KMS-11 (cell line): ENCODE results near the gene VAT1L.

ENCODE experiments used
- H2AFZ ChIP-seq: fragments of 200-600 bp; sonication (generic); 2 replicates; pipeline ENCODE4 v1.6.1; 2016; ENCODE audit warnings: antibody characterized with exemption, mixed run types, low read depth
- H3K27ac ChIP-seq: fragments of 200-600 bp; sonication (generic); 2 replicates; pipeline ENCODE4 v1.6.1; 2016; ENCODE audit warnings: mild to moderate bottlenecking, mixed run types
- H3K27me3 ChIP-seq: fragments of 200-600 bp; sonication (generic); 2 replicates; pipeline ENCODE4 v1.6.1; 2017; ENCODE audit warnings: mild to moderate bottlenecking, low read depth, mixed run types, moderate library complexity; ENCODE audit not compliant: insufficient read depth
- H3K36me3 ChIP-seq: fragments of 200-600 bp; sonication (generic); 2 replicates; pipeline ENCODE4 v1.6.1; 2017; ENCODE audit warnings: mild to moderate bottlenecking, mixed run types; ENCODE audit not compliant: insufficient read depth
- H3K4me1 ChIP-seq: fragments of 200-600 bp; sonication (generic); 2 replicates; pipeline ENCODE4 v1.6.1; 2016; ENCODE audit warnings: mild to moderate bottlenecking, low read depth, mixed run types; ENCODE audit not compliant: poor library complexity, severe bottlenecking
- H3K4me2 ChIP-seq: fragments of 200-600 bp; sonication (generic); 2 replicates; pipeline ENCODE4 v1.7.0; 2016; ENCODE audit warnings: mild to moderate bottlenecking, mixed run types
- H3K4me3 ChIP-seq: fragments of 200-600 bp; sonication (generic); IDR thresholded peaks from 2 replicates; pipeline ENCODE4 v1.6.1; 2017; ENCODE audit warnings: low read depth, low read length, mixed read lengths; ENCODE audit not compliant: insufficient read depth
- H3K79me2 ChIP-seq: fragments of 200-600 bp; sonication (generic); 2 replicates; pipeline ENCODE4 v1.6.1; 2016; ENCODE audit warnings: low read depth, mixed run types; ENCODE audit not compliant: insufficient read depth
- H3K9ac ChIP-seq: fragments of 200-600 bp; sonication (generic); 2 replicates; pipeline ENCODE4 v1.6.1; 2016; ENCODE audit warnings: mild to moderate bottlenecking, mixed run types
- H4K20me1 ChIP-seq: fragments of 200-600 bp; sonication (generic); 2 replicates; pipeline ENCODE4 v1.6.1; 2016; ENCODE audit warnings: mild to moderate bottlenecking, mixed run types; ENCODE audit not compliant: insufficient read depth
- TF ChIP-seq, protein P1 (sequence below): fragments of 200-600 bp; sonication (generic); conservative IDR thresholded peaks from 2 replicates; pipeline ENCODE4 v1.6.1; 2017; ENCODE audit warnings: low read depth, mild to moderate bottlenecking, antibody characterized with exemption, low read length, moderate library complexity, mixed read lengths

The VAT1L gene

GRCh38 chr16:77961814-77962213, 173.4 kb downstream of the VAT1L start:
- Histone ChIP-seq H2AFZ (no peak overlapping the region), H3K36me3 (no peaks in the 10 kb centered on the region), H3K27me3 (no peaks in the 10 kb centered on the region), H4K20me1 (no peaks in the 10 kb centered on the region), H3K4me3 (no peak overlapping the region), H3K27ac (no peak overlapping the region), H3K79me2 (no peaks in the 10 kb centered on the region), H3K4me1 (no peaks in the 10 kb centered on the region), H3K9ac (no peak overlapping the region), H3K4me2 (no peak overlapping the region)
- TF ChIP-seq, protein P1, sequence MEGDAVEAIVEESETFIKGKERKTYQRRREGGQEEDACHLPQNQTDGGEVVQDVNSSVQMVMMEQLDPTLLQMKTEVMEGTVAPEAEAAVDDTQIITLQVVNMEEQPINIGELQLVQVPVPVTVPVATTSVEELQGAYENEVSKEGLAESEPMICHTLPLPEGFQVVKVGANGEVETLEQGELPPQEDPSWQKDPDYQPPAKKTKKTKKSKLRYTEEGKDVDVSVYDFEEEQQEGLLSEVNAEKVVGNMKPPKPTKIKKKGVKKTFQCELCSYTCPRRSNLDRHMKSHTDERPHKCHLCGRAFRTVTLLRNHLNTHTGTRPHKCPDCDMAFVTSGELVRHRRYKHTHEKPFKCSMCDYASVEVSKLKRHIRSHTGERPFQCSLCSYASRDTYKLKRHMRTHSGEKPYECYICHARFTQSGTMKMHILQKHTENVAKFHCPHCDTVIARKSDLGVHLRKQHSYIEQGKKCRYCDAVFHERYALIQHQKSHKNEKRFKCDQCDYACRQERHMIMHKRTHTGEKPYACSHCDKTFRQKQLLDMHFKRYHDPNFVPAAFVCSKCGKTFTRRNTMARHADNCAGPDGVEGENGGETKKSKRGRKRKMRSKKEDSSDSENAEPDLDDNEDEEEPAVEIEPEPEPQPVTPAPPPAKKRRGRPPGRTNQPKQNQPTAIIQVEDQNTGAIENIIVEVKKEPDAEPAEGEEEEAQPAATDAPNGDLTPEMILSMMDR, result no peak

GRCh38 chr16:77962689-77963088, 174.3 kb downstream of the VAT1L start:
- TF ChIP-seq, protein P1, result no peak
- no peak overlapping the region for H3K9ac ChIP-seq

DNA sequence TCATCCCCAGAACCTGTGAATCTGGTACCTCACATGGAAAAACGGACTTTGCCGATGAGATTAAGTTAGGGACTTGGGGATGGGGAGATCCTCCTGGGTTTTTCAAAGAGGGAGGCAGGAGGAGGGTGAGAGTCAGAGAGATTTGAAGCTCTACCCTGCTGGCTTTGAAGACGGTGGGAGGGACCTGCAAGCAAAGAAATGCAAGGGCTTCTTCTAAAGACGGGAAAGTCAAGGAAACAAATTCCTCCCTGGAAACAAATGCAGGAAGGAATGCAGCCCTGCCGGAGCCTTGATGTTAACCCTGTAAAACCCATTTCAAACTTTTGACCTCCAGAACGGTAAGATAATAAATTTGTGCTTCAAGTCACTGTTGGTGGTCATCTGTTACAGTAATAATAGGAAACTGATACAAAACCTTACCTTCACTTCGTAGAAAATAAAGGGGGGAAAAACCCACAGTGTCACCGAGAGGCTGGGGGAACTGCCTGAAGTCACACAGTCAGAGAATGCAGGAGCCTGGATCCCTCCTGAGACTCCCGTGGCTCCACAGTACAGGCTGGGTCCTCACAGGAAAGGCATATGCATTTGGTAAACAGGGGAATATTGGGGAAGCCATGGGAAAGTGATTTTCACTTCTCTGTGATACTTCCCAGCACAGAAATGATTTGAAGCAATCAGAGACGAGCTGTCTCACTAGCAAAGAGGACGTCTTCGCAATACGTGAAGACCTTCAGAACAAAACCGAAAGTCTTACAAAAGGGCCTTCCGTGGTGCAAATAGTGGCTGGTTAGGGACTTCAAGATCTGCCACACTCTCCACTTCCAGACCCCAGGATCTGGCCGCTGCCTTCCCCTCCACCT, 175.1 kb downstream of the VAT1L start:
- TF ChIP-seq, protein P1, result no peak
- no peaks in the 10 kb centered on the region for H4K20me1 ChIP-seq
- H3K27me3 ChIP-seq, result no peaks in the 10 kb centered on the region
- H3K79me2 ChIP-seq, result no peaks in the 10 kb centered on the region
- H3K9ac ChIP-seq, result no peak overlapping the region
- H3K4me3 ChIP-seq, result no peak overlapping the region
- no peaks in the 10 kb centered on the region for H3K36me3 ChIP-seq
- no peak overlapping the region for H2AFZ ChIP-seq
- H3K27ac ChIP-seq, result no peak overlapping the region
- no peak overlapping the region for H3K4me2 ChIP-seq
- H3K4me1 ChIP-seq, result no peaks in the 10 kb centered on the region

More at GRCh38 chr16:77962689-77963088, 174.3 kb downstream of the VAT1L start:
- no peaks in the 10 kb centered on the region for H3K79me2 ChIP-seq
- H3K36me3 ChIP-seq, result no peaks in the 10 kb centered on the region
- no peak overlapping the region for H2AFZ ChIP-seq
- H3K4me1 ChIP-seq, result no peaks in the 10 kb centered on the region
- H3K4me2 ChIP-seq, result no peak overlapping the region
- no peaks in the 10 kb centered on the region for H4K20me1 ChIP-seq
- H3K4me3 ChIP-seq, result no peak overlapping the region
- H3K27me3 ChIP-seq, result no peaks in the 10 kb centered on the region
- no peak overlapping the region for H3K27ac ChIP-seq

GRCh38 chr16:77965346-77965745, 177.0 kb downstream of the VAT1L start:
- H4K20me1 ChIP-seq, result no peaks in the 10 kb centered on the region
- no peaks in the 10 kb centered on the region for H3K4me1 ChIP-seq
- H3K4me2 ChIP-seq, result no peak overlapping the region
- TF ChIP-seq, protein P1, result no peak
- no peak overlapping the region for H2AFZ ChIP-seq
- H3K27me3 ChIP-seq, result no peaks in the 10 kb centered on the region
- H3K79me2 ChIP-seq, result no peaks in the 10 kb centered on the region
- no peak overlapping the region for H3K4me3 ChIP-seq
- no peaks in the 10 kb centered on the region for H3K36me3 ChIP-seq
- H3K27ac ChIP-seq, result no peak overlapping the region
- no peak overlapping the region for H3K9ac ChIP-seq
